ENCODE results near the gene FRK.

DNA sequence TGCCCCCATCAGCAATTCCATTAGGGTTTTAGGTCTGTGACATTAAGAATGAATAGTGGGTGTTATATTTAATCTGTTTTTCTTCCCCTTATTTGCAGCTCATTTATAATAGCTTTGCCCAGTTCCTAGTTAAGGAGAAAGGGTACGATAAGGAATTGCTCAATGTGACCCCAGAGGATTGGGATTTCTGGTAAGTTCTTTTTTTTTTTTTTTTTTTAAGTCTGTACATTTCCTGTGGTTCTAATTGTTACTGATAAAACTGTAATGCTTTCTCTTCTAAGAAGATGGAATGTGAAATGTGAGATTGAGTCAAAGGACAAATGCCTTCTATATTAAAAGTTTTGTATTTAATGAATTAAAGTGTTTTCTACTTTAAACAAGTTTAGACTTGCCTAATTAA, 45.5 kb upstream of the FRK start:
- TF ChIP-seq, protein P1, sequence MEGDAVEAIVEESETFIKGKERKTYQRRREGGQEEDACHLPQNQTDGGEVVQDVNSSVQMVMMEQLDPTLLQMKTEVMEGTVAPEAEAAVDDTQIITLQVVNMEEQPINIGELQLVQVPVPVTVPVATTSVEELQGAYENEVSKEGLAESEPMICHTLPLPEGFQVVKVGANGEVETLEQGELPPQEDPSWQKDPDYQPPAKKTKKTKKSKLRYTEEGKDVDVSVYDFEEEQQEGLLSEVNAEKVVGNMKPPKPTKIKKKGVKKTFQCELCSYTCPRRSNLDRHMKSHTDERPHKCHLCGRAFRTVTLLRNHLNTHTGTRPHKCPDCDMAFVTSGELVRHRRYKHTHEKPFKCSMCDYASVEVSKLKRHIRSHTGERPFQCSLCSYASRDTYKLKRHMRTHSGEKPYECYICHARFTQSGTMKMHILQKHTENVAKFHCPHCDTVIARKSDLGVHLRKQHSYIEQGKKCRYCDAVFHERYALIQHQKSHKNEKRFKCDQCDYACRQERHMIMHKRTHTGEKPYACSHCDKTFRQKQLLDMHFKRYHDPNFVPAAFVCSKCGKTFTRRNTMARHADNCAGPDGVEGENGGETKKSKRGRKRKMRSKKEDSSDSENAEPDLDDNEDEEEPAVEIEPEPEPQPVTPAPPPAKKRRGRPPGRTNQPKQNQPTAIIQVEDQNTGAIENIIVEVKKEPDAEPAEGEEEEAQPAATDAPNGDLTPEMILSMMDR (IDR thresholded peaks at IDR 0.05): no peak
- no peak for TF ChIP-seq POLR2A (IDR thresholded peaks at IDR 0.05)
